K562 (cell line): ENCODE data around the gene FLAD1. TPM values are rescaled to one million over a fixed set of nuclear protein-coding genes. Genes with fewer than 3 reads are reported as not detected.

Experiments used
- ARID1B ChIP-seq: fragments of 450-650 bp; IDR thresholded peaks from 2 replicates; pipeline ENCODE4 v1.6.1; 2016; ENCODE audit warnings: antibody characterized with exemption, mild to moderate bottlenecking, inconsistent platforms
- BACH1 ChIP-seq: fragments of 200-800 bp; sonication (Bioruptor generic); IDR thresholded peaks from 2 replicates; pipeline ENCODE4 v1.6.1; 2016; ENCODE audit warnings: missing genetic modification characterization, missing compliant biosample characterization
- CC2D1A ChIP-seq: fragments of 450-650 bp; IDR thresholded peaks from 2 replicates; pipeline ENCODE4 v1.6.1; 2017; ENCODE audit warnings: mild to moderate bottlenecking
- DDX20 ChIP-seq: fragments of 450-650 bp; IDR thresholded peaks from 2 replicates; pipeline ENCODE4 v1.6.1; 2016; ENCODE audit warnings: missing genetic modification characterization, low read depth, mild to moderate bottlenecking, missing compliant biosample characterization, moderate library complexity
- ETS2 ChIP-seq: IDR thresholded peaks from 2 replicates; pipeline ENCODE4 v1.6.1; 2016; ENCODE audit warnings: borderline replicate concordance, missing genetic modification characterization, mild to moderate bottlenecking, moderate library complexity, missing compliant biosample characterization; ENCODE audit not compliant: poor library complexity, severe bottlenecking
- GATAD2A ChIP-seq: fragments of 450-650 bp; IDR thresholded peaks from 2 replicates; pipeline ENCODE4 v1.6.1; 2017
- HIVEP1 ChIP-seq: fragments of 250-450 bp; sonication (Bioruptor Pico); IDR thresholded peaks from 2 replicates; pipeline ENCODE4 v1.4.0; 2020; ENCODE audit warnings: mild to moderate bottlenecking
- MEIS2 ChIP-seq: fragments of 450-650 bp; IDR thresholded peaks from 2 replicates; pipeline ENCODE4 v1.6.1; 2014; ENCODE audit warnings: mild to moderate bottlenecking; ENCODE audit not compliant: partially characterized antibody
- MTA1 ChIP-seq: fragments of 450-650 bp; IDR thresholded peaks from 2 replicates; pipeline ENCODE4 v1.6.1; 2017; ENCODE audit warnings: borderline replicate concordance
- PCBP2 ChIP-seq: fragments of 200-400 bp; formaldehyde crosslinking; IDR thresholded peaks from 2 replicates; pipeline ENCODE4 v1.6.1; 2018; ENCODE audit warnings: low read length, low read depth, mild to moderate bottlenecking, moderate library complexity; ENCODE audit not compliant: poor library complexity, severe bottlenecking
- POLR2AphosphoS2 ChIP-seq: IDR thresholded peaks from 2 replicates; pipeline ENCODE4 v1.6.1; 2012; ENCODE audit warnings: low read length, improper control_type of control experiment
- PURB ChIP-seq: sonication (generic); formaldehyde crosslinking; IDR thresholded peaks from 2 replicates; pipeline ENCODE4 v1.9.0; 2021; ENCODE audit warnings: low read depth, mild to moderate bottlenecking, missing genetic modification reagents
- RAD51 ChIP-seq: fragments of 450-650 bp; IDR thresholded peaks from 2 replicates; pipeline ENCODE4 v1.7.1; 2016; ENCODE audit warnings: low read depth, mild to moderate bottlenecking, borderline replicate concordance
- SMAD1 ChIP-seq: fragments of 150-350 bp; IDR thresholded peaks from 2 replicates; pipeline ENCODE4 v1.6.1; 2014; ENCODE audit warnings: low read length, low read depth; ENCODE audit not compliant: partially characterized antibody
- SP2 ChIP-seq: IDR thresholded peaks from 2 replicates; pipeline ENCODE4 v1.6.1; 2011; ENCODE audit warnings: mild to moderate bottlenecking, low read depth, low read length, moderate library complexity; ENCODE audit not compliant: poor library complexity, severe bottlenecking; ENCODE audit errors: extremely low read depth
- SREBF1 ChIP-seq: fragments of 150-350 bp; IDR thresholded peaks from 2 replicates; pipeline ENCODE4 v1.6.1; 2014; ENCODE audit warnings: antibody characterized with exemption, low read depth, low read length, borderline replicate concordance
- TBP ChIP-seq: optimal IDR thresholded peaks from 2 replicates; pipeline ENCODE3; 2011; ENCODE audit warnings: low read depth, low read length, improper control_type of control experiment
- XRCC4 ChIP-seq: IDR thresholded peaks from one replicate; pipeline ENCODE4 v1.6.1; 2011; ENCODE audit not compliant: insufficient read depth, insufficient read length; ENCODE audit errors: extremely low read depth
- ZKSCAN3 ChIP-seq: fragments of 250-450 bp; sonication (Bioruptor Pico); IDR thresholded peaks from 2 replicates; pipeline ENCODE4 v1.4.0; 2020
- ZNF121 ChIP-seq: sonication (generic); formaldehyde crosslinking; conservative IDR thresholded peaks from 2 replicates; pipeline ENCODE4 v1.8.0; 2022; ENCODE audit warnings: missing genetic modification reagents
- ZNF239 ChIP-seq: fragments of 250-450 bp; sonication (Bioruptor Pico); IDR thresholded peaks from 2 replicates; pipeline ENCODE4 v1.4.0; 2020; ENCODE audit warnings: mild to moderate bottlenecking
- polyA plus RNA-seq, 8 experiments: library from polyadenylated mRNA; depleted of rRNA in 4 of 8; stranded (reverse) in 5 of 8; unstranded in 3 of 8; fragments of >200 nt; fragmentation: Nextera tagmentation in 2 of 8; fragmentation: Illumina TruSeq in 1 of 8; extraction: Ambion mirVana in 2 of 8; extraction: Trizol in 1 of 8; gene quantifications; 2 replicates each; pipeline versions ENCODE4 v1.2.1 to v1.2.3, GENCODE V29; 2011 to 2014; ENCODE audit warnings: inconsistent platforms in 1 of 8, missing spikeins in 1 of 8
- total RNA-seq, 7 experiments: library from RNA; depleted of rRNA in 6 of 7; stranded (reverse); fragments of >200 nt in 6 of 7; fragmentation: Illumina TruSeq in 2 of 7; extraction: Trizol in 2 of 7; gene quantifications; 2 replicates each; pipeline versions ENCODE4 v1.2.1 to v1.2.3, GENCODE V29; 2011 to 2021; ENCODE audit warnings: low replicate concordance in 1 of 7
- TF ChIP-seq, protein P1 (sequence below), 2 experiments: fragments of 450-650 bp; IDR thresholded peaks; 2 replicates each; pipeline ENCODE4 v1.6.1; 2016
- TF ChIP-seq, protein P2 (sequence below): fragments of 250-450 bp; sonication (Bioruptor Pico); IDR thresholded peaks from 2 replicates; pipeline ENCODE4 v1.8.0; 2021; ENCODE audit warnings: mild to moderate bottlenecking, moderate library complexity
- TF ChIP-seq, protein P3 (sequence below): fragments of 450-650 bp; IDR thresholded peaks from 2 replicates; pipeline ENCODE4 v1.6.1; 2016; ENCODE audit warnings: antibody characterized with exemption
- TF ChIP-seq, protein P4 (sequence below): conservative IDR thresholded peaks from 2 replicates; pipeline ENCODE4 v1.6.1; 2011; ENCODE audit warnings: low read depth, mild to moderate bottlenecking, low read length; ENCODE audit not compliant: control insufficient read depth

The FLAD1 gene
- total and polyA plus RNA-seq, 9 of the 15 experiments (the other 6 are each of a cell fraction or from before 2014, with no cell fraction given): 24.9 to 85.8 (median 67.0) TPM

DNA sequence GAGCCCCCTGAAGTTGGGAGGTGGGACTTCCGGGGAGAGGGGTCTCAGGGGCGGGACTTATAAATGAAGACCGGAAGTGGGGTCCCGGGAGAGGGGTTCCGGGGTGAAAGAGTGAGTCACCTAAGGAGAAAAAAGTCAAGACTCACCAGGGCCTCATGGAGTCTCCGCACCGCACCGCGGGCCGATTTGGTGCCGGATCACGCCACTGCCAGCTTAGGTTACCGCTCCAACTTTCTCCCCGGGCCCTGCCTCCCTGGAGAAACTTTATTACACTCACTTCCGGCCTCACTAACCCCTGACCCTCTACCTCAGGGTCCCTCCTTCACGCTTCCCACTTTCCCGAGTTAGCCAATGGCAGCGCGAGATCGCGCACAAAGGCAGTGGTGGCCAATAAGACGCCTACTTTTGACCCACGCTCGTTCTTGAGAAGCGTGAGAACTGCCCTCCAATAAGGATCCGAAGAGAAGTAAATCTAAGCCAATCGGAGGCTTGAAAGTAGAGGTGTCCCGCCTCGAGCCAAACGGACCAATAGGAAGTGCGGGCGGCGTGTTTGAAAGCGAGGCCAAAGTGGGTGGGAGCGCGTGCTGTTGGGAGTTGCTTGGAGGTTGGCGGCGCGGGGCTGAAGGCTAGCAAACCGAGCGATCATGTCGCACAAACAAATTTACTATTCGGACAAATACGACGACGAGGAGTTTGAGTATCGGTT, 8.9 kb upstream of the FLAD1 start, which contains the start of gene CKS1B (continued):
- TF ChIP-seq PCBP2 (no peak), ZKSCAN3 (CRISPR knock-in tag) (no peak), ETS2 (tag) (no peak), BACH1 (no peak), DDX20 (no peak), SMAD1 (peak; percentile 42), PURB (CRISPR knock-in tag) (no peak), ZNF239 (CRISPR knock-in tag) (no peak), CC2D1A (peak; percentile 79; the same call in 1 of the 2 replicates), ARID1B (no peak), POLR2AphosphoS2 (no peak), GATAD2A (no peak), XRCC4 (no peak), MTA1 (no peak), TBP (peak; percentile 18), RAD51 (no peak), SREBF1 (no peak), HIVEP1 (CRISPR knock-in tag) (no peak), SP2 (peak; percentile 64), ZNF121 (CRISPR knock-in tag) (no peak), MEIS2 (no peak)
- TF ChIP-seq, protein P1, sequence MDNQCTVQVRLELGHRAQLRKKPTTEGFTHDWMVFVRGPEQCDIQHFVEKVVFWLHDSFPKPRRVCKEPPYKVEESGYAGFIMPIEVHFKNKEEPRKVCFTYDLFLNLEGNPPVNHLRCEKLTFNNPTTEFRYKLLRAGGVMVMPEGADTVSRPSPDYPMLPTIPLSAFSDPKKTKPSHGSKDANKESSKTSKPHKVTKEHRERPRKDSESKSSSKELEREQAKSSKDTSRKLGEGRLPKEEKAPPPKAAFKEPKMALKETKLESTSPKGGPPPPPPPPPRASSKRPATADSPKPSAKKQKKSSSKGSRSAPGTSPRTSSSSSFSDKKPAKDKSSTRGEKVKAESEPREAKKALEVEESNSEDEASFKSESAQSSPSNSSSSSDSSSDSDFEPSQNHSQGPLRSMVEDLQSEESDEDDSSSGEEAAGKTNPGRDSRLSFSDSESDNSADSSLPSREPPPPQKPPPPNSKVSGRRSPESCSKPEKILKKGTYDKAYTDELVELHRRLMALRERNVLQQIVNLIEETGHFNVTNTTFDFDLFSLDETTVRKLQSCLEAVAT (IDR thresholded peaks at IDR 0.05): peak in 1 of 2 experiments; percentile 94; a peak in 2 of 4 replicates
- TF ChIP-seq, protein P2, sequence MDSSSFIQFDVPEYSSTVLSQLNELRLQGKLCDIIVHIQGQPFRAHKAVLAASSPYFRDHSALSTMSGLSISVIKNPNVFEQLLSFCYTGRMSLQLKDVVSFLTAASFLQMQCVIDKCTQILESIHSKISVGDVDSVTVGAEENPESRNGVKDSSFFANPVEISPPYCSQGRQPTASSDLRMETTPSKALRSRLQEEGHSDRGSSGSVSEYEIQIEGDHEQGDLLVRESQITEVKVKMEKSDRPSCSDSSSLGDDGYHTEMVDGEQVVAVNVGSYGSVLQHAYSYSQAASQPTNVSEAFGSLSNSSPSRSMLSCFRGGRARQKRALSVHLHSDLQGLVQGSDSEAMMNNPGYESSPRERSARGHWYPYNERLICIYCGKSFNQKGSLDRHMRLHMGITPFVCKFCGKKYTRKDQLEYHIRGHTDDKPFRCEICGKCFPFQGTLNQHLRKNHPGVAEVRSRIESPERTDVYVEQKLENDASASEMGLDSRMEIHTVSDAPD (CRISPR knock-in tag): no peak
- TF ChIP-seq, protein P3, sequence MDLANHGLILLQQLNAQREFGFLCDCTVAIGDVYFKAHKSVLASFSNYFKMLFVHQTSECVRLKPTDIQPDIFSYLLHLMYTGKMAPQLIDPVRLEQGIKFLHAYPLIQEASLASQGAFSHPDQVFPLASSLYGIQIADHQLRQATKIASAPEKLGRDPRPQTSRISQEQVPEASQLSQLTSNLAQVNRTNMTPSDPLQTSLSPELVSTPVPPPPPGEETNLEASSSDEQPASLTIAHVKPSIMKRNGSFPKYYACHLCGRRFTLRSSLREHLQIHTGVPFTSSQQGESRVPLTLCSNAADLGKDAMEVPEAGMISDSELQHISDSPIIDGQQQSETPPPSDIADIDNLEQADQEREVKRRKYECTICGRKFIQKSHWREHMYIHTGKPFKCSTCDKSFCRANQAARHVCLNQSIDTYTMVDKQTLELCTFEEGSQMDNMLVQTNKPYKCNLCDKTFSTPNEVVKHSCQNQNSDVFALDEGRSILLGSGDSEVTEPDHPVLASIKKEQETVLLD: no peak; the same call in 1 of the 2 replicates
- TF ChIP-seq, protein P4, sequence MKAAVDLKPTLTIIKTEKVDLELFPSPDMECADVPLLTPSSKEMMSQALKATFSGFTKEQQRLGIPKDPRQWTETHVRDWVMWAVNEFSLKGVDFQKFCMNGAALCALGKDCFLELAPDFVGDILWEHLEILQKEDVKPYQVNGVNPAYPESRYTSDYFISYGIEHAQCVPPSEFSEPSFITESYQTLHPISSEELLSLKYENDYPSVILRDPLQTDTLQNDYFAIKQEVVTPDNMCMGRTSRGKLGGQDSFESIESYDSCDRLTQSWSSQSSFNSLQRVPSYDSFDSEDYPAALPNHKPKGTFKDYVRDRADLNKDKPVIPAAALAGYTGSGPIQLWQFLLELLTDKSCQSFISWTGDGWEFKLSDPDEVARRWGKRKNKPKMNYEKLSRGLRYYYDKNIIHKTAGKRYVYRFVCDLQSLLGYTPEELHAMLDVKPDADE: 0 out of 2 replicates have a peak, but pooled peaks have one; percentile 60
